COR-L47 (cell line): ENCODE results near the gene PROK1.
"Not testable (repeated sequence)": the region's sequence is repeated elsewhere in the genome, so short reads cannot be mapped to it uniquely, and the experiment has no call there.

Experiments used
- DNase-seq: peaks from one replicate; lab custom pipeline; 2025; lab: John Stamatoyannopoulos, UW

The PROK1 gene, protein sequence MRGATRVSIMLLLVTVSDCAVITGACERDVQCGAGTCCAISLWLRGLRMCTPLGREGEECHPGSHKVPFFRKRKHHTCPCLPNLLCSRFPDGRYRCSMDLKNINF

DNA sequence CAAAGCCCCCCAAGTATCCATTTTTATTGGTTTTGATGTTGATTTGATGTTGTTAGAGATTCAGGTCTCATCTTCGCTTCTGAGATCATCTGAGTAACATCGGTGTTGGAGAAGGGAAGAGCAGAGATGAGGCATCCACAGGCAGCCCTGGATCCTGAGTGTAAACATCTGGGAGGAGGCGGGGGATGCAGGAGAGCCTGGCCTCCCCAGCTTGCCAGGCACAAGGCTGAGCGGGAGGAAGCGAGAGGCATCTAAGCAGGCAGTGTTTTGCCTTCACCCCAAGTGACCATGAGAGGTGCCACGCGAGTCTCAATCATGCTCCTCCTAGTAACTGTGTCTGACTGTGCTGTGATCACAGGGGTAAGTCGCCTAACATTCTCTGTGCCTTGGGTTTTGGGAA, at the start of gene PROK1:
TSS of gene PROK1 (plus strand) at position 221 of the 400 bp plus-strand sequence. CDS start at position 289, 68 bp downstream.
- no peak for DNase-seq

DNA sequence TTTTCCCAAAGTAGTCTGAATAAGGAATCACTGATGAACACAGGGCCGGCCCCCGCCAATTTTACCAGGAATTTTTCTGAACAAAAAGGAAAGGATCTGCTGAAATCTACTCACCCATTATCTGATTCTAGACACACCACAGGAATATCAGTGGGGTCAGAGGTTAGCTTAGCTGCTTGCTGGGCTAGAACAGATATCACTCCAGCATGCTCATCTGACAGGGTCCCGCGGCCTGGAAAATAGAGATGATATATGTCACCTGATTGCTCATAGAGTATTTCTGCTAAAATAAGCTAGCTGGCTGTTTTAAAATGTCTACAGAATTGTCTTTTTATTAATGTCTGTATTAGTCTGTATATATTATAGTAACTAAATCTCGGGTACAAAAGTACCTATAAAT, 47.1 kb upstream of the PROK1 start:
- DNase-seq: no peak

- no peak for DNase-seq
Measured at GRCh38 chr1:110404401-110404800, 46.5 kb upstream of the PROK1 start.

DNA sequence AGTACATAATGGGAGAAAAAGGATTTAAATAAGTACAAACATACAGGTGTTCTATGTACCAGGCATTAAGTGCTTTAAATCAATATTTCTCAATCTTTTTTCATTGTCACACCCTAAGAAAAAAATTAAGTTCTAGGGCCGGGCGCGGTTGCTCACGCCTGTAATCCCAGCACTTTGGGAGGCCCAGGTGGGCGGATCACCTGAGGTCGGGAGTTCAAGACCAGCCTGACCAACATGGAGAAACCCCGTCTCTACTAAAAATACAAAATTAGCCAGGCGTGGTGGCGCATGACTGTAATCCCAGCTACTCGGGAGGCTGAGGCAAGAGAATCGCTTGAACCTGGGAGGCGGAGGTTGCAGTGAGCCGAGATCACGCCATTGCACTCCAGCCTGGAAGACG, 44.5 kb upstream of the PROK1 start:
- not testable (repeated sequence) for DNase-seq

DNA sequence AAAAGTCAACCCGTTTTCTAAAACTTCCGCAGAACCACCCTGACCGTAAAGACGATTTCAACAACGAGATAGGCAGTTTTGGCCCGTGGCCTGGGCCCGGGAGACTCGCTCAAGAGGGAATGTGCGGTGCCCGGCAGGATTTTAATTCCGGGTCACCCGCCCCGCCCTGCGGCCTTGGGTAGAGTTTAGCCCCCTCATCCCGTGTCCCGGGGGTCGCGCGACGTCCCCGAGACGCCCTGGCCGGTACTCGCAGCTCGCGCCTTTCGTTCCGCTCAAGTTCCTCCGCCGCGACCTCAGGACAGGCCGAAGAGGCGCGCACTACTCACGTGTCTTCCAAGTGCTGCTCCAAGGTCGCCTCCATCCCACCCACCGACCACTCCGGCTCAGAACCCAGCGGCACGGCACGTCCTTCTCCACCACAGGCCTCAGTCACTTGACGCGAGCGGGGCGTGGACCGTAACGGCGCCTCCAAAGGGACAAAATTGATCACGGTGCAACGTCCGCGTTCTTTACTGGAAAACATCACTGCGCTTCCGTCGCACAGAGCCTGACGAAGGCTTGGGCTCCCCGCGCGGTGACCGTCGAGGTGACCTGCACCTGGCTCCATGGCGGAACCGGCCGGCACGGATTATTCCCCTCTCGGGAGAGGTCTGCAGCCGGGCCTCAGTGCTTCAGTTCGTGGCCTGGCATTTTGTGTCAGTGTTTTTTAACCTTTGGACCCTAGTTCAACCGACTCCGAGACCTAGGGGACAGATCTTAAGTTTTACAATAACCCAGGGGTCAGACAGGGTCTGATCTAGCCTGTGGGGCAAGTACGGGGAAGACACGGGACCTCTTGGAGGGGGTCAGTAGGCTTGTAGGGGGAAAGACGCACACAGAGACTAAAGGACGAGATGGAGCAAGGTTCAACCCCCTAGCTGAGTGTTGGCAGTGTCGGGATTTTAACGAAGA, 43.4 kb upstream of the PROK1 start, which contains the start of gene LAMTOR5:
TSS of gene LAMTOR5 (minus strand) at position 435 of the 951 bp plus-strand sequence. CDS start at position 361, 74 bp downstream.
- peak; percentile 93 for DNase-seq

GRCh38 chr1:110408488-110408887, 42.5 kb upstream of the PROK1 start:
- DNase-seq: no peak

GRCh38 chr1:110409316-110409715, 41.6 kb upstream of the PROK1 start:
- no peak for DNase-seq

- no peak for DNase-seq
Measured at GRCh38 chr1:110411173-110411735, 39.7 kb upstream of the PROK1 start.

DNA sequence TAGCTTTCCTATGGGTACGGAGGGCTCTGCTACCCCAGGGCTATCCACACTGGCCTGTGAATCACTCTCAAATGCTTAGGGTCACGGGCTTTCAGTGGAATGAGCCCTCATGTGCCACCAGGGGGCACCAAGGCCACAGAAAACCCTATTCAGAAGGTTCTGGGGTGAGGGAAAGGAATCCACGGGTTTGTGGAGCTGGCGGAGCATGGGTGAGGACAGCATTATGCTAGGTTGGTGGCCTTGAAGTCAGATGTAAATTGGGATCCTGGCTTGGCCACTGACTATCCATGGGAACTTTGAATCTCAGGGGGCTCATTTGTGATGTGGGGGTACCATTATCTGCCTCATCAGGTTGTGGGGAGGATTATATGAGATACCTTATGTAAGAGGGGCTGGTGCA, 38.4 kb upstream of the PROK1 start:
- DNase-seq: peak; percentile 57

GRCh38 chr1:110413045-110413444, 37.9 kb upstream of the PROK1 start:
- DNase-seq: not testable (repeated sequence)

GRCh38 chr1:110418729-110419128, 32.2 kb upstream of the PROK1 start:
- DNase-seq: no peak

GRCh38 chr1:110420023-110420662, 30.8 kb upstream of the PROK1 start:
- no peak for DNase-seq

GRCh38 chr1:110420874-110421793, 29.8 kb upstream of the PROK1 start:
- DNase-seq: no peak

- DNase-seq: no peak
Measured at GRCh38 chr1:110424699-110425611, 26.0 kb upstream of the PROK1 start.

- DNase-seq: no peak
Measured at GRCh38 chr1:110425612-110426152, 25.3 kb upstream of the PROK1 start.

GRCh38 chr1:110426854-110427253, 24.1 kb upstream of the PROK1 start:
- no peak for DNase-seq

DNA sequence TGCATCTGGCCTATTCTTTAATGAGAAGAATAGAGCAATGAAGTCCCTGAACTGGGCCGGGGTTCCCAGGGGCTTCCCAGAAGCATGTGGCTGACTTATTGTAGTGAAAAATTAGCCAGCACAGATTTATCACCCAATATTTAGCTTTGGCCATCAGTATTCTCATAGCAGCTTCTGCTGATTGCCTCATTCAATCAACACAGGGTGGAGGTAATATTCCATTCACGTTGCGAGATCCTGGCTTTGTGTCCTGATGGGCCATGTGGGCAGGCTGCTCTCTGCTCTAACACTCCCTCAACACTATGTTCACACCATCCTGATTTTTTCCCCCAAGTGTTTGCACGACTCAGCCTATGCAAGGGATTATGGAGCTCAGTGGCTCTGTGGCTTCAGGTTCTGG, 22.0 kb upstream of the PROK1 start:
- no peak for DNase-seq

GRCh38 chr1:110430366-110430765, 20.6 kb upstream of the PROK1 start:
- DNase-seq: no peak

DNA sequence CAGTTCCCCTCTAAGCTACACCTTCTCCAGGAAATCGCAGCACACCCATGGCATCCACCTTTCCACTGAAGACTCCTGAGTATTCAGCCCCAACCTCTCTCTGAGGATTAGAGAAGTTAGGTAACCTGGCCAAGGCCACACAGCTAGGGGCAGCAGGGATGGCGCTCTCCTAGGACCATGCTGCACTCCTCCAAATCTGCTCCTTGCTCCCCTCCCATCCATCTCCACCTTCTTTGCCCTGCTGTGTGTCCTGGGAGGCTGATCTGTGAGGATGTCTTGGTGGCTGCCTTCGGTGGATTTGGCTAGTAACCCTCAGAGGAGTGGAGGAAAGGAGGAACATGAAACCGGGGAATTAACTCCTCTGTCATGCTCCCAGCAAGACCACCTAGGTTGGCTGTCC, 20.0 kb upstream of the PROK1 start:
- DNase-seq: no peak

DNA sequence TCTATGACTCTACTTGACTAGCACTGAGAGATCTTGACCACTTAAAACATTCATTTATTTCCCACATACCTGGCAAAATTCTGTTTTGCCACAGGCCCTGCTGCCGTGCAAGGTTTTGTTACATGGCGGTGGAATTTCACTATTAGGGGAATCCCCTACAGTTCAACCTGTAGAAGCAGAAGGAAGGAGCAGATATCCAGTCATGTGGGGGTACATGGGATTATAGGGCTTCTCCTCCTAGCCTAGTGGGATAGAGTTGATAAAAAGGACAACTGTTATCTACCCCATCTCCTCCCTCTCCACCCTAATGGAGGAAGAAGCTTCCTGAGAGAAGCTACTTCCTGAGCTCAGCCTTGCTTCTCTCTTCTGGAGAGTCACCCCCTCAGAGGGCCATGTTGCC, 17.7 kb upstream of the PROK1 start:
- no peak for DNase-seq
